Measurements from ENCODE around the gene DPT. TPM values are rescaled to one million over a fixed set of nuclear protein-coding genes. Genes with fewer than 3 reads are reported as not detected.

Gene DPT
- total and polyA plus RNA-seq, 2 of the 4 experiments (the other 2 are of a cell fraction), result not detected

GRCh38 chr1:168772428-168773060, 43.5 kb upstream of the DPT start:
- no peak for DNase-seq
- TF ChIP-seq RAD21 (IDR thresholded peaks at IDR 0.05; ENCODE audit: low read length), result no peak
- no peak for TF ChIP-seq MAFK (IDR thresholded peaks at IDR 0.05; ENCODE audit: low read depth, low read length)
- no peak for TF ChIP-seq SMC3 (IDR thresholded peaks at IDR 0.05; ENCODE audit: low read depth, low read length)
- no peak for TF ChIP-seq CHD1 (IDR thresholded peaks at IDR 0.05; ENCODE audit: low read depth, low read length)
- no peak for TF ChIP-seq BHLHE40 (IDR thresholded peaks at IDR 0.05; ENCODE audit: low read depth, low read length)
- no peak for TF ChIP-seq NFE2L2 (IDR thresholded peaks at IDR 0.05; ENCODE audit: low read depth, low read length)
- TF ChIP-seq ELK1 (IDR thresholded peaks at IDR 0.05; ENCODE audit: borderline replicate concordance, low read depth, low read length), result no peak
- TF ChIP-seq CTCF (conservative IDR thresholded peaks at IDR 0.05; ENCODE audit: low read depth, low read length), result no peak
- TF ChIP-seq MXI1 (IDR thresholded peaks at IDR 0.05; ENCODE audit: borderline replicate concordance, low read depth, low read length), result no peak
- no peak for TF ChIP-seq POLR2A (IDR thresholded peaks at IDR 0.05; ENCODE audit: low read depth, low read length)
- no peak for TF ChIP-seq RFX5 (IDR thresholded peaks at IDR 0.05; ENCODE audit: low read depth, low read length)
- TF ChIP-seq MAZ (IDR thresholded peaks at IDR 0.05; ENCODE audit: borderline replicate concordance, low read depth, low read length), result no peak
- no peak for TF ChIP-seq CEBPB (IDR thresholded peaks at IDR 0.05; ENCODE audit: low read depth, low read length)
- no peak for TF ChIP-seq USF2 (IDR thresholded peaks at IDR 0.05; ENCODE audit: low read depth, low read length)
- TF ChIP-seq RCOR1 (IDR thresholded peaks at IDR 0.05; ENCODE audit: insufficient replicate concordance, low read length), result no peak
- TF ChIP-seq FOS (IDR thresholded peaks at IDR 0.05; ENCODE audit: low read depth, low read length), result no peak

More at GRCh38 chr1:168772428-168773060, 43.5 kb upstream of the DPT start:
- ChIA-PET CTCF (no interaction called here), POLR2A (ENCODE audit: unreplicated experiment) (no interaction called here)
- no peaks in the 10 kb centered on the region for H3K9me1 ChIP-seq (ENCODE audit: insufficient read depth, low read length)
- no peak overlapping the region for H3K4me2 ChIP-seq (ENCODE audit: low read depth, low read length)
- H3K27me3 ChIP-seq (ENCODE audit: control insufficient read depth, insufficient read depth, low read length), result no peaks in the 10 kb centered on the region
- no CpG with 5 or more reads among the region's 2 CpGs for WGBS, 2 experiments (ENCODE audit: extremely low coverage in 2 of 2, insufficient read length in 1 of 2)
- no peaks in the 10 kb centered on the region for H4K20me1 ChIP-seq (ENCODE audit: insufficient read depth, low read length)
- no peak overlapping the region for H4K8ac ChIP-seq (ENCODE audit: low read depth in 2 of 2, low read length in 2 of 2)
- intact Hi-C loops (cut with micrococcal nuclease), result no loop called here
- H3K18ac ChIP-seq (ENCODE audit: low read depth, low read length), result no peak overlapping the region
- no peak overlapping the region for H2BK120ac ChIP-seq (ENCODE audit: low read depth, low read length)
- no peak overlapping the region for H2BK5ac ChIP-seq (ENCODE audit: low read depth, low read length, poor library complexity, severe bottlenecking)
- no peak overlapping the region for H2AK9ac ChIP-seq (replicated peaks; ENCODE audit: low read depth, low read length, poor library complexity)
- H3K14ac ChIP-seq (replicated peaks; ENCODE audit: low read depth, low read length), result no peak overlapping the region
- no peak overlapping the region for H2AFZ ChIP-seq (replicated peaks; ENCODE audit: low read length, poor library complexity)
- H3K4ac ChIP-seq (ENCODE audit: low read depth, low read length), result no peak overlapping the region
- no peak overlapping the region for H3K4me3 ChIP-seq (ENCODE audit: insufficient read depth, low read depth, low read length)
- no peak overlapping the region for H3K27ac ChIP-seq (ENCODE audit: insufficient read depth, low read length)
- H3K23ac ChIP-seq (ENCODE audit: low read depth, low read length), result no peak overlapping the region
- no peak overlapping the region for H3K9ac ChIP-seq (ENCODE audit: low read depth, low read length)
- no TSS peak for BruUV-seq (replicated peaks)
- no peak overlapping the region for H4K91ac ChIP-seq (ENCODE audit: insufficient read depth, low read depth, low read length)
- H3K56ac ChIP-seq (ENCODE audit: extremely low read depth, insufficient read depth, low read length), result no peak overlapping the region
- H4K5ac ChIP-seq (ENCODE audit: low read depth, low read length), result no peak overlapping the region
- no peaks in the 10 kb centered on the region for H3K36me3 ChIP-seq (ENCODE audit: control insufficient read depth, insufficient read depth, low read length)
- dilution Hi-C loops (cut with HindIII; ENCODE audit: low sequenced_read_pairs, unreplicated experiment), result no loop called here
- H3K4me1 ChIP-seq (ENCODE audit: control insufficient read depth, insufficient read depth, low read length), result no peaks in the 10 kb centered on the region
- H2BK20ac ChIP-seq (ENCODE audit: low read depth, low read length), result no peak overlapping the region
- no peaks in the 10 kb centered on the region for H3K9me3 ChIP-seq (ENCODE audit: control insufficient read depth, insufficient read depth, low read length)
- no peak overlapping the region for H2AK5ac ChIP-seq (ENCODE audit: low read depth, low read length)
- in situ Hi-C loops (cut with MboI; ENCODE audit: low sequenced_read_pairs), result no loop called here
- no peak for ATAC-seq (ENCODE audit: low read depth)
- no peaks in the 10 kb centered on the region for H3K79me1 ChIP-seq (ENCODE audit: low read depth in 1 of 2, low read length in 2 of 2)
- H2BK15ac ChIP-seq (ENCODE audit: low read depth, low read length), result no peak overlapping the region
